ENCODE results near the gene TCN1.
"Not testable (repeated sequence)": the region's sequence is repeated elsewhere in the genome, so short reads cannot be mapped to it uniquely, and the experiment has no call there.

The TCN1 gene

DNA sequence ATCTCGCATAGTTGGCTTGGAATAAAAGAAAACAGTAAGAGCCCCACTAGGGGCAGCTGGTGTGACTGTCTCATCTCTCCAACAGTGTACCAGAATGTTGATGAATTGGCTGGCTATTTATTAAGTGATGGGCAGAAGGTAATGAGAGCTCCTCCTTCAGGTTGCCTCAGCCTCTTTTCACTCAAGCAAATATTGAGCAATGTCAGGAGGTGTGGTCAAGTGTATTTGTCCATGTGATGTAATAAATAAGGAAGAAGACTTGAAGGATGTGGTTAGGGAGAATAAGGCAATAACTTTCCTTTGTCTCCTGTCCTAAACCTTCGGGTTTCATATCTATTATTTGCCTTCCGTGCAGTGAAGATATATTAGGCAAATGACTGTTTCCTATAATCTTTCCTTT, at the start of gene TCN1:
Gene TCN1 (minus strand): TSS at position 91 of the 400 bp plus-strand sequence. CDS start 17 bp downstream, at position 74.
- TF ChIP-seq, protein P1, sequence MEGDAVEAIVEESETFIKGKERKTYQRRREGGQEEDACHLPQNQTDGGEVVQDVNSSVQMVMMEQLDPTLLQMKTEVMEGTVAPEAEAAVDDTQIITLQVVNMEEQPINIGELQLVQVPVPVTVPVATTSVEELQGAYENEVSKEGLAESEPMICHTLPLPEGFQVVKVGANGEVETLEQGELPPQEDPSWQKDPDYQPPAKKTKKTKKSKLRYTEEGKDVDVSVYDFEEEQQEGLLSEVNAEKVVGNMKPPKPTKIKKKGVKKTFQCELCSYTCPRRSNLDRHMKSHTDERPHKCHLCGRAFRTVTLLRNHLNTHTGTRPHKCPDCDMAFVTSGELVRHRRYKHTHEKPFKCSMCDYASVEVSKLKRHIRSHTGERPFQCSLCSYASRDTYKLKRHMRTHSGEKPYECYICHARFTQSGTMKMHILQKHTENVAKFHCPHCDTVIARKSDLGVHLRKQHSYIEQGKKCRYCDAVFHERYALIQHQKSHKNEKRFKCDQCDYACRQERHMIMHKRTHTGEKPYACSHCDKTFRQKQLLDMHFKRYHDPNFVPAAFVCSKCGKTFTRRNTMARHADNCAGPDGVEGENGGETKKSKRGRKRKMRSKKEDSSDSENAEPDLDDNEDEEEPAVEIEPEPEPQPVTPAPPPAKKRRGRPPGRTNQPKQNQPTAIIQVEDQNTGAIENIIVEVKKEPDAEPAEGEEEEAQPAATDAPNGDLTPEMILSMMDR (IDR thresholded peaks at IDR 0.05; ENCODE audit: low read length, missing control alignments): no peak
- H3K4me3 ChIP-seq (replicated peaks; ENCODE audit: low read depth, low read length): no peak within 1 kb of the TSS
- DNase-seq (ENCODE audit: low read depth): peak; percentile 35

DNA sequence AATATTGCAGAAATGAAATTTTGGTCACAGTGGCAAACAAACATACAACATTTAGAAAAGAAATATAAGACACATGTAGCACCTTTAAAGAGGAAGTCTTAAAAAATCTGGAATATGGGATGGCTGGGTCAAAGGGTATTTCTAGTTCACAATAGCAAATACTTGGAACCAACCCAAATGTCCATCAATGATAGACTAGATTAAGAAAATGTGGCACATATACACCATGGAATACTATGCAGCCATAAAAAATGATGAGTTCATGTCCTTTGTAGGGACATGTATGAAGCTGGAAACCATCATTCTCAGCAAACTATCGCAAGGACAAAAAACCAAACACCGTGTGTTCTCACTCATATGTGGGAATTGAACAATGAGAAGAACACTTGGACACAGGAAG, 37.3 kb upstream of the TCN1 start:
- H3K4me3 ChIP-seq (replicated peaks; ENCODE audit: low read depth, low read length); DNase-seq (ENCODE audit: low read depth): not testable (repeated sequence)

DNA sequence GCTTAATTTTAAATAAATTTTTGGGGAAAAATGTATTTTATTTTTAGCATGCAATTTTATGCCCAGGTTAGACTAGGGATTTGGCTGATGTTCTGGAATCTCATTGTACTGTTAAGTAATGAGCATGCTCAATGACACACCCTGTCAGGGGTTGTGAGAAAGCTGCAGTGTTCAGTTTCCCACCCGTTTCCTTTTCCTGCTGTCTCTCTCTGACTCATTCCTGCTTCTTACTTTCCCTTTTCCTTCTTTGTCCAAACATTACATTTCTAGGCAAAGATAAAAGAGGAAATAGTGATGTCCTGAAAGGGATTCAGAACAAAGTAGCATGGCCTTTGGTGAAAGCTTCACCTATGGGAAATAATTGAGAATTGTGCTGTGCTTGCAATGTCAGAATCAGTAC, 35.0 kb upstream of the TCN1 start:
- DNase-seq (ENCODE audit: low read depth): peak; percentile 91
- H3K4me3 ChIP-seq (replicated peaks; ENCODE audit: low read depth, low read length): peak overlapping the region; percentile 5
- TF ChIP-seq, protein P1 (IDR thresholded peaks at IDR 0.05; ENCODE audit: low read length, missing control alignments): no peak

DNA sequence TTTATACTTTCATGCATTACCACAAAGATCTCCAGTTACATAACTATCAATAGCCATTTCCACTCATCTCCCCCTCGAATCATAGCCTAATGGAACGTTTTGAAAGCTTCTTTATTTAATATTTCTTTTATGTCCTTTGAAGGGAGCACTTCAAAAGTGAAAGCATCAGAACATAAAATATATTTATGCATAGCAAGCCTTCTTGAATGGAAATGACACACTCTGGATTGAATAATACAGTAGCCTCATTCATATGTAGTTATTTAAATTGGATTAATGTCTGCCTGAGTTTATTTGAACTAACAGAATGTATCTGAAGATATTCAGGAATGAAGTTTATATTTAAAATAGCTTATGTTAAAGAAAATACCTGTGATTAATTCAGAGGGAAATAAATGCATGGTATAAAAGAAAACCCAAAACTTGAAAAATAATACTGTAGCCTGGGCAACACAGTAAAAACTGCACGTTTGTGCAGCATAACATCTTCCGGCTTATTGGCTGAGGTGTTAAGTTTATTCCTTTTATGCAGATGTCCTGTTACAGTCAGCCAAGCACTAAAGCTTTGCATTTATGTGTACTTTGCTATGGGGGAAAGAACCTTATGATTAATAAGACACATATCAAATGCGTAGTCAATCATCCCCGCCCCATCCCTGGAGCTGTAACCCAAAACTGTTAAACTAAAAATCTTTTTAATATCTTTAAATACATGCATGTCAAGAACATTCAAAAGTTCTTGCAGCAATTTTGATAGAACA, 34.3 kb upstream of the TCN1 start:
- DNase-seq (ENCODE audit: low read depth): no peak
- no peak overlapping the region for H3K4me3 ChIP-seq (replicated peaks; ENCODE audit: low read depth, low read length)
- TF ChIP-seq, protein P1 (IDR thresholded peaks at IDR 0.05; ENCODE audit: low read length, missing control alignments): no peak

GRCh38 chr11:59899532-59899931, 33.2 kb upstream of the TCN1 start:
- TF ChIP-seq, protein P1 (IDR thresholded peaks at IDR 0.05; ENCODE audit: low read length, missing control alignments): no peak
- no peak overlapping the region for H3K4me3 ChIP-seq (replicated peaks; ENCODE audit: low read depth, low read length)
- peak; percentile 26 for DNase-seq (ENCODE audit: low read depth)

DNA sequence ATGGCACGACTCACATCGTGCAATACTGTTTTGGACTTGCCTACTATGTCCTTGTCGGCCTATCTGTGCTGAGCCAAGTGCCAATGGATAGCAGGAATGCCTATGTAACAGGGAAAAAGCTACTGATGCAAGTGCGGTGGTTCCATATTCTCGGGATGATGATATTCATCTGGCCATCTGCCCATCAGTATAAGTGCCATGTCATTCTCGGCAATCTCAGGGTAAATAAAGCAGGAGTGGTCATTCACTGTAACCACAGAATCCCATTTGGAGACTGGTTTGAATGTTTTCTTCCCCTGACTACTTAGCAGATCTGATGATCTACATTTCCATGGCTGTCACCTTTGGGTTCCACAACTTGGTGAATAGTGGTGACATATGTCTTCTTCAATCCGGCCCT, 32.4 kb upstream of the TCN1 start:
- no peak for DNase-seq (ENCODE audit: low read depth)
- H3K4me3 ChIP-seq (replicated peaks; ENCODE audit: low read depth, low read length): no peak overlapping the region
- TF ChIP-seq, protein P1 (IDR thresholded peaks at IDR 0.05; ENCODE audit: low read length, missing control alignments): no peak

DNA sequence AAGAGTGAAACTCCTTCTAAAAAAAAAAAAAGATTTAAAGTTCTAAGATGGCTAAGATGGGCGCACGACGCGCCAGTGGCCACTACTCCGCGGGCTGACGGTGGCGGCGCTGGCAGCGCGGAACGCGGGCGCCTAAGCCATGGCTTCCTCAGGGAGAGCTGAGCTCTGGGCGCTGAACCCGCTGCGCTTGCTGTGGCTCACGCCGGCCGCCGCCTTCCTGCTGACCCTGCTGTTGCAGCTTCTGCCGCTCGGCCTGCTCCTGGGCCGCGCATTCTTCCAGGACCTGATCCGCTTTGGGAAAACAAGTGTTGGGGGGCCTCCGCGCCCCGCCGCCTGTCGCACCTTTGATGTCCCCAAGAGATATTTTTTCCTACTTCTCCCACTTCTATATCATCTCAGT, 31.8 kb upstream of the TCN1 start:
- no peak for DNase-seq (ENCODE audit: low read depth)
- no peak overlapping the region for H3K4me3 ChIP-seq (replicated peaks; ENCODE audit: low read depth, low read length)
- TF ChIP-seq, protein P1 (IDR thresholded peaks at IDR 0.05; ENCODE audit: low read length, missing control alignments): no peak
